Endothelial cell of umbilical vein (primary cell): ENCODE data around the gene GRM7. TPM values are rescaled to one million over a fixed set of nuclear protein-coding genes. Genes with fewer than 3 reads are reported as not detected.

ENCODE experiments used
- BruUV-seq: library from RNA; stranded (reverse); fragments of 400-500 nt; replicated peaks from 2 replicates; lab custom pipeline; 2021; lab: Mats Ljungman, UMichigan
- CTCF ChIA-PET: fragments of 300-600, 350-600 bp; sonication (Branson Sonifier 250); formaldehyde crosslinking; loops from one replicate; lab custom pipeline; 2021; ENCODE audit warnings: antibody characterized with exemption, inconsistent platforms; lab: Charles Lee
- POLR2A ChIA-PET: fragments of 300-600, 350-600 bp; sonication (Branson Sonifier 250); formaldehyde crosslinking; loops from one replicate; lab custom pipeline; 2021; ENCODE audit warnings: antibody characterized with exemption, inconsistent platforms; lab: Charles Lee
- DNase-seq: peaks from one replicate; pipeline ENCODE4 v3.0.0-alpha.2; 2011; ENCODE audit warnings: low read depth, low spot score
- FAIRE-seq: peaks from 2 replicates; lab custom pipeline; 2011; peaks lifted over from hg19 to GRCh38; lab: Jason Lieb, UNC
- H2AFZ ChIP-seq: 2 replicates; pipeline ENCODE4 v1.6.0; 2012; ENCODE audit warnings: low read depth, low read length, control low read depth, inconsistent platforms
- H3K27ac ChIP-seq: 2 replicates; pipeline ENCODE4 v1.5.1; 2011; ENCODE audit warnings: low read depth, mild to moderate bottlenecking, control low read depth, low read length, moderate library complexity; ENCODE audit not compliant: insufficient read depth
- H3K27me3 ChIP-seq, 2 experiments: 2 replicates each; pipeline versions ENCODE4 v1.6.0 to v1.6.1; 2011; ENCODE audit warnings: low read length in 2 of 2, mixed read lengths in 1 of 2; ENCODE audit not compliant: control insufficient read depth in 2 of 2, insufficient read depth in 2 of 2
- H3K36me3 ChIP-seq, 2 experiments: 2 replicates in 1 of 2; 3 replicates in 1 of 2; pipeline ENCODE4 v1.5.1; 2011; ENCODE audit warnings: low read length in 2 of 2, mild to moderate bottlenecking in 1 of 2, moderate library complexity in 1 of 2; ENCODE audit not compliant: control insufficient read depth in 2 of 2, insufficient read depth in 2 of 2; ENCODE audit errors: extremely low read depth in 1 of 2
- H3K4me1 ChIP-seq: 3 replicates; pipeline ENCODE4 v1.5.1; 2011; ENCODE audit warnings: mild to moderate bottlenecking, low read length; ENCODE audit not compliant: control insufficient read depth, insufficient read depth; ENCODE audit errors: extremely low read depth
- H3K4me2 ChIP-seq: 2 replicates; pipeline ENCODE4 v1.6.1; 2011; ENCODE audit warnings: low read length, control low read depth, mixed read lengths; ENCODE audit not compliant: insufficient read depth
- H3K4me3 ChIP-seq, 3 experiments: fragments of 200-600 bp in 1 of 3; sonication (generic), shearing (Covaris generic) in 1 of 3; replicated peaks in 1 of 3; 2 replicates each; pipeline ENCODE4 v1.5.1; 2011 to 2016; ENCODE audit warnings: control low read depth in 3 of 3, low read length in 3 of 3, mild to moderate bottlenecking in 2 of 3, inconsistent platforms in 1 of 3, low read depth in 1 of 3, moderate library complexity in 1 of 3; ENCODE audit not compliant: insufficient read depth in 1 of 3
- H3K79me2 ChIP-seq: 2 replicates; pipeline ENCODE4 v1.6.0; 2012; ENCODE audit warnings: low read length, inconsistent platforms; ENCODE audit not compliant: control insufficient read depth, insufficient read depth
- H3K9ac ChIP-seq: replicated peaks from 2 replicates; pipeline ENCODE3; 2011; ENCODE audit warnings: low read length, control low read depth; ENCODE audit not compliant: insufficient read depth; ENCODE audit errors: extremely low read depth
- H3K9me1 ChIP-seq: replicated peaks from 3 replicates; pipeline ENCODE4 v1.6.0; 2011; ENCODE audit warnings: mild to moderate bottlenecking, low read length; ENCODE audit not compliant: control insufficient read depth, insufficient read depth; ENCODE audit errors: extremely low read depth
- H3K9me3 ChIP-seq: replicated peaks from 2 replicates; pipeline ENCODE4 v1.5.1; 2012; ENCODE audit warnings: low read length, inconsistent platforms; ENCODE audit not compliant: control insufficient read depth, insufficient read depth
- H4K20me1 ChIP-seq: replicated peaks from 2 replicates; pipeline ENCODE3; 2011; ENCODE audit warnings: mild to moderate bottlenecking, low read length; ENCODE audit not compliant: control insufficient read depth, insufficient read depth; ENCODE audit errors: extremely low read depth
- FOS ChIP-seq: IDR thresholded peaks from 2 replicates; pipeline ENCODE4 v1.6.1; 2011; ENCODE audit warnings: mild to moderate bottlenecking, low read length, moderate library complexity, borderline replicate concordance; ENCODE audit not compliant: insufficient read depth
- JUN ChIP-seq: IDR thresholded peaks from 2 replicates; pipeline ENCODE4 v1.6.1; 2011; ENCODE audit warnings: borderline replicate concordance, low read depth; ENCODE audit not compliant: insufficient read length, insufficient read depth
- MYC ChIP-seq: IDR thresholded peaks from one replicate; pipeline ENCODE4 v1.6.1; 2011; ENCODE audit warnings: mild to moderate bottlenecking, low read depth, low read length
- POLR2AphosphoS5 ChIP-seq: IDR thresholded peaks from 2 replicates; pipeline ENCODE4 v1.6.1; 2012; ENCODE audit warnings: low read depth, mild to moderate bottlenecking, control low read depth, low read length, moderate library complexity; ENCODE audit not compliant: insufficient read depth
- dilution Hi-C: fragments of 300-500 bp; cut with MboI; formaldehyde crosslinking; loops from one replicate; pipeline ENCODE4 v1.15.0; 2019; ENCODE audit warnings: low sequenced_read_pairs; ENCODE audit not compliant: extremely low pct_ligation_motif_present
- intact Hi-C: fragments of 100-400 bp; cut with micrococcal nuclease; formaldehyde crosslinking; loops from one replicate; pipeline ENCODE4 v1.10.0; 2022
- polyA plus RNA-seq, 4 experiments: library from polyadenylated mRNA; depleted of rRNA in 3 of 4; stranded (reverse) in 3 of 4; unstranded in 1 of 4; fragments of >200 nt; gene quantifications; 2 replicates each; pipeline versions ENCODE4 v1.2.1 to v1.2.3, GENCODE V29; 2011 to 2012; ENCODE audit warnings: missing spikeins in 1 of 4
- total RNA-seq: library from RNA; stranded (reverse); gene quantifications from 2 replicates; pipeline ENCODE4 v1.2.3, GENCODE V29; 2021
- TF ChIP-seq, protein P1 (sequence below), 2 donors: IDR thresholded peaks; 1 replicate in 1 of 2; 2 replicates in 1 of 2; pipeline ENCODE4 v1.5.1; 2011; ENCODE audit warnings: low read length in 2 of 2, mild to moderate bottlenecking in 2 of 2, moderate library complexity in 2 of 2, control low read depth in 1 of 2, inconsistent platforms in 1 of 2, low read depth in 1 of 2; ENCODE audit not compliant: insufficient read depth in 1 of 2; ENCODE audit errors: extremely low read depth in 1 of 2
- TF ChIP-seq, protein P2 (sequence below): IDR thresholded peaks from 2 replicates; pipeline ENCODE4 v1.6.1; 2011; ENCODE audit not compliant: insufficient read depth, insufficient read length

Gene GRM7
- total and polyA plus RNA-seq, 2 donors (not counting 3 experiments of a cell fraction or from before 2014, with no cell fraction given) = 0.12 TPM; not detected in 1

DNA sequence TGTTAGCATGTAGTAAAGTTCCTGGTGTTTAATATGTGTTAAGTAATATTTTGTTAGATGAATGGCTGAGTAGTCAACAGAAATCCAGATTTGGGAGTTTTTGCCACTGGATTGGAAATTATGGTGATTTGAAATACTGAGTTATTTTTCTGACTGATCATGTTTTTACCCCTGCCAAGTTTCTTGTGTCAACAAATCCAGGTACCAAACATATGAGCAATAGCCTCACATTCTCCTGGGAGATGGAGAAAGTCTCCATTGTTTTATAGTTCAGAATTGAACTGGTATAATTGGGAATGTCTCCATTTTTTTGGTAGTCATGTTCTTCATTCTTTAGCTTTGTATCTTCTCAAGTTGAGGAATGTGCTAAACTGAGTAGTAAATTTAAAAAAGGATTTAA, 873.5 kb downstream of the GRM7 start:
- CTCF ChIA-PET = no interaction called here

More for the DNA sequence above, 873.5 kb downstream of the GRM7 start:
- Histone ChIP-seq H3K36me3 (no peaks in the 10 kb centered on the region), H3K27me3 (no peaks in the 10 kb centered on the region), H4K20me1 (no peaks in the 10 kb centered on the region), H3K9me3 (no peaks in the 10 kb centered on the region), H3K9ac (peak overlapping the region; percentile 28), H2AFZ (no peak overlapping the region), H3K4me2 (peak overlapping the region; percentile 38), H3K79me2 (no peaks in the 10 kb centered on the region), H3K27ac (peak overlapping the region; percentile 85), H3K4me1 (peaks cover 33% of the 10 kb centered on the region), H3K4me3 (no peak overlapping the region), H3K9me1 (no peaks in the 10 kb centered on the region)
- POLR2A ChIA-PET = interaction anchor here (0.8 kb wide), 1 partner anchor 51 kb away, joined by 3 read pairs; no protein-coding TSS in a partner anchor
- peak; percentile 71 for DNase-seq
- BruUV-seq = TSS peak; percentile 88
- peak; percentile 78 for FAIRE-seq
- dilution Hi-C loops = no loop called here
- intact Hi-C loops = loop anchor here (1.0 to 2.0 kb wide), 6 partner anchors 25 to 446 kb away; no protein-coding TSS in a partner anchor
- TF ChIP-seq JUN (no peak), MYC (no peak), FOS (no peak), POLR2AphosphoS5 (no peak)
- TF ChIP-seq, protein P1, sequence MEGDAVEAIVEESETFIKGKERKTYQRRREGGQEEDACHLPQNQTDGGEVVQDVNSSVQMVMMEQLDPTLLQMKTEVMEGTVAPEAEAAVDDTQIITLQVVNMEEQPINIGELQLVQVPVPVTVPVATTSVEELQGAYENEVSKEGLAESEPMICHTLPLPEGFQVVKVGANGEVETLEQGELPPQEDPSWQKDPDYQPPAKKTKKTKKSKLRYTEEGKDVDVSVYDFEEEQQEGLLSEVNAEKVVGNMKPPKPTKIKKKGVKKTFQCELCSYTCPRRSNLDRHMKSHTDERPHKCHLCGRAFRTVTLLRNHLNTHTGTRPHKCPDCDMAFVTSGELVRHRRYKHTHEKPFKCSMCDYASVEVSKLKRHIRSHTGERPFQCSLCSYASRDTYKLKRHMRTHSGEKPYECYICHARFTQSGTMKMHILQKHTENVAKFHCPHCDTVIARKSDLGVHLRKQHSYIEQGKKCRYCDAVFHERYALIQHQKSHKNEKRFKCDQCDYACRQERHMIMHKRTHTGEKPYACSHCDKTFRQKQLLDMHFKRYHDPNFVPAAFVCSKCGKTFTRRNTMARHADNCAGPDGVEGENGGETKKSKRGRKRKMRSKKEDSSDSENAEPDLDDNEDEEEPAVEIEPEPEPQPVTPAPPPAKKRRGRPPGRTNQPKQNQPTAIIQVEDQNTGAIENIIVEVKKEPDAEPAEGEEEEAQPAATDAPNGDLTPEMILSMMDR (IDR thresholded peaks at IDR 0.05; ENCODE audit: extremely low read depth in 1 of 2, insufficient read depth in 1 of 2, low read depth in 1 of 2, low read length in 2 of 2) = no peak
- TF ChIP-seq, protein P2, sequence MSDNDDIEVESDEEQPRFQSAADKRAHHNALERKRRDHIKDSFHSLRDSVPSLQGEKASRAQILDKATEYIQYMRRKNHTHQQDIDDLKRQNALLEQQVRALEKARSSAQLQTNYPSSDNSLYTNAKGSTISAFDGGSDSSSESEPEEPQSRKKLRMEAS = no peak
